Activated CD4-positive, CD25-positive, alpha-beta regulatory T cell treated with anti-CD3 and anti-CD28 coated beads, Interleukin-2, amount 50 U/mL, for 24 hours (primary cell): ENCODE data around the gene SETDB1.
A peak's percentile ranks its signal among the peaks of the same experiment; 100 is the strongest.

Experiments used
- ATAC-seq, 2 donors: fragments of 150-1000 bp; cut with Tn5 transposase; one replicate each; pipeline ENCODE4 v1.10.0; 2021; ENCODE audit warnings: mild to moderate bottlenecking in 1 of 2, moderate library complexity in 1 of 2

SETDB1 gene

GRCh38 chr1:151006327-151007052, 80.3 kb downstream of the SETDB1 start, which contains the start of gene MINDY1:
MINDY1 (minus strand) TSS chr1:151006902; CDS start chr1:151002617, 4,285 bp downstream.
- peak; percentile 18 to 22 for ATAC-seq

GRCh38 chr1:151007853-151008243, 81.7 kb downstream of the SETDB1 start:
- ATAC-seq = no peak

- peak; percentile 86 to 89 for ATAC-seq
These were observed 82.4 kb downstream of the SETDB1 start, which contains the start of gene PRUNE1 for GRCh38 chr1:151008244-151009205. PRUNE1 (plus strand) TSS chr1:151008449; CDS start chr1:151008633, 184 bp downstream.

- ATAC-seq = peak in 1 of 2 donors; percentile 15
These were observed 83.0 kb downstream of the SETDB1 start for GRCh38 chr1:151009206-151009587.

DNA sequence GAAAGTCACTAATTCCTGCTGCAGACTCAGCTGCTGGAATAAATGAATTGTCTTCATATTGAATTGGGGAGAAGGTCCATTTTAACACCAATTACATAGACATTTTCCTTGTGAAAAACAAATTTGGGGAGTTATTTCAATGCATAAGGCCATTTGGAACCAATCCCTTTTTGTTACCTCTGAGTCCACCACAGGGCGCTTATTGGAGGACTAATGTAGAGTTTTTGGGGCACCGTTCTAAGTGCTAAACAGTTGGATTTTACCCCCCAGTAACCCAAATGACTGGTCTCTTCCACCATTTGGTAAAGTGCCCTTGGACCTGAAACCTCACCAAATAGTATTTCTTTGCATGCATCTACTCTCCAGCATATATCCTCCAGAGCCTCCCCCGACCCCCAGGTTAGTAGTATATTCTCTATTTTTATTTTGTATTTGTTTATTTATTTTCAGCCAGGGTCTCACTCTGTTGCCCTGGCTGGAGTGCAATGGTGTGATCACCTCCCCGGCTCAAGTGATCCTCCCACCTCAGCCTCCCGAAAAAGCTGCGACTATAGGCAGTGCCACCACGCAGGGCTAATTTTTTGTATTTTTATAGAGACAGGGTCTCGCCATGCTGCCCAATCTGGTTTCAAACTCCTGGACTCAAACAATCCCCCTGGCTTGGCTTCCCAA, 83.6 kb downstream of the SETDB1 start:
- ATAC-seq = no peak

GRCh38 chr1:151010346-151010726, 84.2 kb downstream of the SETDB1 start:
- no peak for ATAC-seq

DNA sequence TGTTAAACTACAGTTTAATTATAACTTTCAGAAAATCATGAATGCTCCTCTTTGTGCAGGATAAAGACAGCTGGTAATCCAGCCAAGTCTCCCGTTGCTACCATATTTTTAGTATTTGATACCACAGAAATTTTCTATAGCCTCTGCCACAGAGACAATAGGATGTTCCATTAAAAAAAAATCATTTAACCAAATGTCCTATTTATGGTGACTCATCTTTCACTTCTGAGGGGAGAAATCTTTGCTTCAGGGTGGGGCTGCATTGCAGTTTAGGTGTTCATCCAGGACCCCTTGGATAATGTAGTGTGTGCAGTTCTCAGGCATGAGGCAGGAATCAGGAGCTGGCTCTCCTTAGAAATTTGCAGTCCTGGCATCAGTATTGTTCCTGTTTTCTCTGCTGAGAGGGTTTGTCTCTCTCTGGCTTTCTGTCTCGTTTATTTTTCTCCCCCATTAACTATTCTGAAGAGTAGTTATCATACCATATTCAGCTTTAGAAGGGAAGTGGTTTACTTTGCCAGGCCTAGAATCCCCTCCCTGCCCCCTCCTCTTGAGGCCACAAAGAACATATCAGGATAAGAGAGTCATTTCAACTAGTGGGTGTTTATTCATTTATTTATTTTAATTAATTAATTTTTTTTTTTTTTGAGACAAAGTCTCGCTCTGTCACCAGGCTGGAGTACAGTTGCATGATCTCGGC, 85.1 kb downstream of the SETDB1 start:
- ATAC-seq = no peak

DNA sequence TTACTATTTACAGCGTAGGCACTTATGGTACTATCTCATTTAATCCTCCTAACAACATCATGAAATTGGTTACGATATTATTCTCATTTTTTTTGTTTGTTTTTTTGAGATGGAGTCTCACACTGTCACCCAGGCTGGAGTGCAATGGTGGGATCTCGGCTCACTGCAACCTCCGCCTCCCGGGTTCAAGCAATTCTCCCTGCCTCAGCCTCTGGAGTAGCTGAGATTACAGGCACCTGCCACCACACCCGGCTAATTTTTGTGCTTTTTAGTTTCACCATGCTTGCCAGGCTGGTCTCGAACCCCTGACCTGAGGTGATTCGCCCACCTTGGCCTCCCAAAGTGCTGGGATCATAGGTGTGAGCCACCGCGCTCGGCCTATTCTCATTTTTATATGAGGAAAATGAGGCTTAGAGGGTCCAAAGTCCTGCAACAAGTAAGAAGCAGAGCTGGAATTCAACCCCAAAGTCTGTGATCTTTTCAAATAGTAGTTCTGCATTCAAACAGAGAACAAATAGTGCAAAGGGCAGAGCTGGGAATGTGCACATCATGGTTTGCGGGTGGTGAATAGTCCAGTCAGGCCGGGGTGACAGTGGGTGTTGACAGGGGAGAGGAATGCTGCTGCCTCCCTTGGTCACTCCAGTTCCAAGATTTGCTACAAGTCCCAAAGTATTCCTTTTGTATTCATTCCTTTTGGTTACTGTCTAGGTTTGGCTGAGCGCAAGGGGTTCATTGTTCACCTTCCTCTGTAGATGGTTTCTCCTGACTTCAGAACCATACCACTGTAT, 86.7 kb downstream of the SETDB1 start:
- no peak for ATAC-seq

GRCh38 chr1:151013518-151013917, 87.4 kb downstream of the SETDB1 start:
- no peak for ATAC-seq
